Activated CD8-positive, alpha-beta memory T cell treated with anti-CD3 and anti-CD28 coated beads, Interleukin-2, amount 50 U/mL, for 48 hours (primary cell): ENCODE data around the gene CYP26B1.
"Not testable (repeated sequence)": the region's sequence is repeated elsewhere in the genome, so short reads cannot be mapped to it uniquely, and the experiment has no call there.

Experiments
- DNase-seq: peaks from one replicate; pipeline ENCODE4 v3.0.0-alpha.2; 2020

Gene CYP26B1

GRCh38 chr2:72104821-72105588 lies 42.7 kb downstream of the CYP26B1 start:
- DNase-seq, result peak; percentile 15

- DNase-seq, result no peak
Measured at GRCh38 chr2:72103690-72104089, 44.0 kb downstream of the CYP26B1 start.

GRCh38 chr2:72103161-72103560 lies 44.5 kb downstream of the CYP26B1 start:
- peak; percentile 0 for DNase-seq

- DNase-seq, result no peak
Measured at GRCh38 chr2:72098935-72099334, 48.7 kb downstream of the CYP26B1 start.

GRCh38 chr2:72097276-72097675 lies 50.4 kb downstream of the CYP26B1 start:
- DNase-seq, result peak; percentile 12

- DNase-seq, result no peak
Measured at GRCh38 chr2:72096181-72096580, 51.5 kb downstream of the CYP26B1 start.

- DNase-seq, result no peak
Measured at GRCh38 chr2:72095364-72095763, 52.3 kb downstream of the CYP26B1 start.

GRCh38 chr2:72094701-72095100 lies 53.0 kb downstream of the CYP26B1 start:
- DNase-seq, result no peak

GRCh38 chr2:72092111-72092510 lies 55.6 kb downstream of the CYP26B1 start:
- DNase-seq, result no peak

- no peak for DNase-seq
Measured at GRCh38 chr2:72090781-72091482, 56.7 kb downstream of the CYP26B1 start.

- no peak for DNase-seq
Measured at GRCh38 chr2:72090271-72090720, 57.4 kb downstream of the CYP26B1 start.

- no peak for DNase-seq
Measured at GRCh38 chr2:72089537-72089936, 58.1 kb downstream of the CYP26B1 start.

GRCh38 chr2:72089028-72089427 lies 58.6 kb downstream of the CYP26B1 start:
- DNase-seq, result no peak

- not testable (repeated sequence) for DNase-seq
Measured at GRCh38 chr2:72086871-72087633, 60.6 kb downstream of the CYP26B1 start.

GRCh38 chr2:72085513-72085912 lies 62.1 kb downstream of the CYP26B1 start:
- no peak for DNase-seq

- no peak for DNase-seq
Measured at GRCh38 chr2:72085036-72085435, 62.6 kb downstream of the CYP26B1 start.

GRCh38 chr2:72084584-72084976 lies 63.1 kb downstream of the CYP26B1 start:
- DNase-seq, result no peak

- DNase-seq, result no peak
Measured at GRCh38 chr2:72083751-72084583, 63.7 kb downstream of the CYP26B1 start.

- DNase-seq, result no peak
Measured at GRCh38 chr2:72082887-72083286, 64.8 kb downstream of the CYP26B1 start.

GRCh38 chr2:72082021-72082601 lies 65.6 kb downstream of the CYP26B1 start:
- DNase-seq, result no peak

GRCh38 chr2:72081451-72081850 lies 66.2 kb downstream of the CYP26B1 start:
- no peak for DNase-seq
